Measurements from ENCODE around the gene FAM241B.

FAM241B gene

GRCh38 chr10:69662173-69662877 lies 32.3 kb downstream of the FAM241B start:
- Histone ChIP-seq H3K27ac (ENCODE audit: extremely low read depth, low read depth, low read length) (no peak overlapping the region), H3K36me3 (ENCODE audit: control insufficient read depth in 2 of 2, insufficient read depth in 1 of 2, low read length in 2 of 2) (no peaks in the 10 kb centered on the region), H3K4me3 (ENCODE audit: low read depth, low read length) (no peak overlapping the region), H3K9me3 (ENCODE audit: control insufficient read depth, insufficient read depth, low read depth, low read length) (no peaks in the 10 kb centered on the region), H3K4me1 (ENCODE audit: control insufficient read depth, insufficient read depth, low read length) (no peaks in the 10 kb centered on the region)
- POLR2A ChIA-PET = no interaction called here
- CTCF ChIA-PET = interaction anchor here (1.0 to 3.6 kb wide), 3 partner anchors 18 to 147 kb away, joined by 6 to 15 read pairs (median 6); no protein-coding TSS in a partner anchor
- no peak for TF ChIP-seq ZNF114 (tag by site-specific recombination; IDR thresholded peaks at IDR 0.05)
- no peak for TF ChIP-seq ZNF561 (tag by site-specific recombination; IDR thresholded peaks at IDR 0.05; ENCODE audit: borderline replicate concordance)
- 0 out of 2 replicates have a peak, but pooled peaks have one; percentile 17 for TF ChIP-seq ZBTB8A (tag by site-specific recombination; IDR thresholded peaks at IDR 0.05)
- TF ChIP-seq ZFP37 (tag by site-specific recombination; IDR thresholded peaks at IDR 0.05) = no peak
- no peak for TF ChIP-seq ZNF138 (tag by site-specific recombination; IDR thresholded peaks at IDR 0.05; ENCODE audit: borderline replicate concordance)
- no peak for TF ChIP-seq SETDB1 (IDR thresholded peaks at IDR 0.05; ENCODE audit: insufficient read length, low read length)
- no peak for TF ChIP-seq ZBTB11 (tag by site-specific recombination; conservative IDR thresholded peaks at IDR 0.05; ENCODE audit: low read depth)
- no peak for TF ChIP-seq ZNF555 (tag by site-specific recombination; conservative IDR thresholded peaks at IDR 0.05)
- no peak for TF ChIP-seq CTCF (tag by site-specific recombination; IDR thresholded peaks at IDR 0.05)
- TF ChIP-seq ZNF211 (tag by site-specific recombination; IDR thresholded peaks at IDR 0.05; ENCODE audit: low read depth) = no peak
- TF ChIP-seq ZBTB20 (tag by site-specific recombination; IDR thresholded peaks at IDR 0.05) = no peak
- no peak for TF ChIP-seq ZNF266 (tag by site-specific recombination; IDR thresholded peaks at IDR 0.05; ENCODE audit: low read depth)
- no peak for TF ChIP-seq ZNF23 (tag by site-specific recombination; IDR thresholded peaks at IDR 0.05; ENCODE audit: borderline replicate concordance)
- TF ChIP-seq ZNF394 (tag by site-specific recombination; IDR thresholded peaks at IDR 0.05; ENCODE audit: borderline replicate concordance) = no peak
- no peak for TF ChIP-seq ZNF148 (tag by site-specific recombination; IDR thresholded peaks at IDR 0.05; ENCODE audit: borderline replicate concordance)
- no peak for TF ChIP-seq ZNF221 (tag by site-specific recombination; IDR thresholded peaks at IDR 0.05; ENCODE audit: borderline replicate concordance)
- no peak for TF ChIP-seq ZNF274 (IDR thresholded peaks at IDR 0.05; ENCODE audit: low read length)
- TF ChIP-seq ZNF274 (tag by site-specific recombination; IDR thresholded peaks at IDR 0.05; ENCODE audit: borderline replicate concordance) = no peak
- no peak for TF ChIP-seq ZBTB17 (tag by site-specific recombination; IDR thresholded peaks at IDR 0.05)
- TF ChIP-seq ZIC2 (tag by site-specific recombination; IDR thresholded peaks at IDR 0.05) = peak; percentile 82
- no peak for TF ChIP-seq ZNF473 (tag by site-specific recombination; IDR thresholded peaks at IDR 0.05)
- TF ChIP-seq ZNF239 (tag by site-specific recombination; IDR thresholded peaks at IDR 0.05) = no peak
- 0 out of 2 replicates have a peak, but pooled peaks have one; percentile 17 for TF ChIP-seq ZNF843 (tag by site-specific recombination; IDR thresholded peaks at IDR 0.05)
- TF ChIP-seq GLIS1 (tag by site-specific recombination; IDR thresholded peaks at IDR 0.05) = 0 out of 2 replicates have a peak, but pooled peaks have one; percentile 29
- no peak for TF ChIP-seq ZNF549 (tag by site-specific recombination; IDR thresholded peaks at IDR 0.05)
- no peak for TF ChIP-seq ZSCAN16 (tag by site-specific recombination; IDR thresholded peaks at IDR 0.05)
- TF ChIP-seq ZNF416 (tag by site-specific recombination; IDR thresholded peaks at IDR 0.05) = no peak
- no peak for TF ChIP-seq ZNF121 (tag by site-specific recombination; IDR thresholded peaks at IDR 0.05)
- no peak for TF ChIP-seq ZNF354C (tag by site-specific recombination; IDR thresholded peaks at IDR 0.05; ENCODE audit: borderline replicate concordance, low read depth)
- TF ChIP-seq ZNF777 (tag by site-specific recombination; IDR thresholded peaks at IDR 0.05; ENCODE audit: borderline replicate concordance) = no peak
- TF ChIP-seq ZNF530 (tag by site-specific recombination; IDR thresholded peaks at IDR 0.05; ENCODE audit: low read depth) = no peak
